PC-9 (cell line): ENCODE data around the gene SERINC2.

Experiments
- EZH2 ChIP-seq: fragments of 200-600 bp; sonication (generic); IDR thresholded peaks from 2 replicates; pipeline ENCODE4 v1.8.0; 2017; ENCODE audit warnings: antibody characterized with exemption, low read depth
- TF ChIP-seq, protein P1 (sequence below): fragments of 200-600 bp; sonication (generic); conservative IDR thresholded peaks from 2 replicates; pipeline ENCODE4 v1.6.1; 2017; ENCODE audit warnings: mixed run types, antibody characterized with exemption, mild to moderate bottlenecking, moderate library complexity

DNA sequence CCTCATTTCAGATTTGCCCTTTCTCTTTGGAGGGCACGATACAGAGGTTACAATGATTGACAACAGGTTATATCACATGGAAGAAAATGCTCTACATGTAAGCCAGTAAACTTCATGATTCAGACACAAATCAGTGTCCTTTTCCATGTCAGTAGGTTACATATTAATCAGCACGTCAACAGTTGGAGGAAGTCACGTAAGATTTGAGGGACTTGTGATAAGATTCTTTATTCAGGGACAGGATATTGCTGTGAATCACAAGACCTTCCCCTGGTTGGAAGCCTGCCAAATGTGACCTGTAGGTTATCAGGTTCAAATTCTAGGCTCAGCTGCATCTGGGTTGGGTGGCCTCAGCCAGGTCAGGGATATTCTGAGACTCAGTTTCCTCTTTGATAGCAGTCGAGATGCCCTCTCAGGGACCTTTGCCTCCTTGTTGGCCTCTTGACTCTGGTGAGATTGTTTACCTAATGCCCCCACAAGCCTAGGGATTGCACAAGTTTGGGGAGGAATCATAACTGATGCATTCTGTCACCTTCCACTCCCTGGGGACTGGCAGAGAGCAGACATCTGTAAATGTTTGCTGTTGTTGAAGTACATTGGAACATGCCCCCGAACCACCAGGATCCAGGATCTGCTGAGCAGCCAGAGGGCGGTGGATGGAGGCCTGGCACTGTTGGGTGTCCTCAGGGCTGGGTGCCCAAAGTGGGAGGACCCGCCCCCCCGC lies 31.9 kb downstream of the SERINC2 start:
- TF ChIP-seq, protein P1, sequence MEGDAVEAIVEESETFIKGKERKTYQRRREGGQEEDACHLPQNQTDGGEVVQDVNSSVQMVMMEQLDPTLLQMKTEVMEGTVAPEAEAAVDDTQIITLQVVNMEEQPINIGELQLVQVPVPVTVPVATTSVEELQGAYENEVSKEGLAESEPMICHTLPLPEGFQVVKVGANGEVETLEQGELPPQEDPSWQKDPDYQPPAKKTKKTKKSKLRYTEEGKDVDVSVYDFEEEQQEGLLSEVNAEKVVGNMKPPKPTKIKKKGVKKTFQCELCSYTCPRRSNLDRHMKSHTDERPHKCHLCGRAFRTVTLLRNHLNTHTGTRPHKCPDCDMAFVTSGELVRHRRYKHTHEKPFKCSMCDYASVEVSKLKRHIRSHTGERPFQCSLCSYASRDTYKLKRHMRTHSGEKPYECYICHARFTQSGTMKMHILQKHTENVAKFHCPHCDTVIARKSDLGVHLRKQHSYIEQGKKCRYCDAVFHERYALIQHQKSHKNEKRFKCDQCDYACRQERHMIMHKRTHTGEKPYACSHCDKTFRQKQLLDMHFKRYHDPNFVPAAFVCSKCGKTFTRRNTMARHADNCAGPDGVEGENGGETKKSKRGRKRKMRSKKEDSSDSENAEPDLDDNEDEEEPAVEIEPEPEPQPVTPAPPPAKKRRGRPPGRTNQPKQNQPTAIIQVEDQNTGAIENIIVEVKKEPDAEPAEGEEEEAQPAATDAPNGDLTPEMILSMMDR = no peak
- no peak for TF ChIP-seq EZH2
